PC-9 (cell line): ENCODE results near the gene IGFBP1. TPM values are rescaled to one million over a fixed set of nuclear protein-coding genes. Genes with fewer than 3 reads are reported as not detected.

Experiments used
- BruUV-seq: library from RNA; stranded (reverse); fragments of 400-500 nt; replicated peaks from 2 replicates; lab custom pipeline; 2021; lab: Mats Ljungman, UMichigan
- CTCF ChIA-PET: fragments of 300-600 bp; sonication (Branson Sonifier 250); formaldehyde crosslinking; loops from one replicate; lab custom pipeline; 2022; ENCODE audit warnings: antibody characterized with exemption; lab: Charles Lee
- POLR2A ChIA-PET: fragments of 300-600 bp; sonication (Branson Sonifier 250); formaldehyde crosslinking; loops from one replicate; lab custom pipeline; 2022; ENCODE audit warnings: antibody characterized with exemption; ENCODE audit not compliant: unreplicated experiment; lab: Charles Lee
- DNase-seq, 2 experiments: peaks; one replicate each; pipeline versions ENCODE4 v3.0.0 to v3.0.0-alpha.2; 2015 to 2022; ENCODE audit warnings: mixed read lengths in 1 of 2
- H2AFZ ChIP-seq: fragments of 200-600 bp; sonication (generic); 2 replicates; pipeline ENCODE4 v1.8.1; 2017; ENCODE audit warnings: antibody characterized with exemption
- H3F3A ChIP-seq: fragments of 200-600 bp; sonication (generic); 2 replicates; pipeline ENCODE4 v1.8.1; 2017; ENCODE audit warnings: antibody characterized with exemption, mild to moderate bottlenecking, low read depth; ENCODE audit not compliant: insufficient read depth
- H3K27ac ChIP-seq: fragments of 200-600 bp; sonication (generic); 2 replicates; pipeline ENCODE4 v1.6.1; 2016; ENCODE audit warnings: mixed run types
- H3K27me3 ChIP-seq: fragments of 200-600 bp; sonication (generic); 2 replicates; pipeline ENCODE4 v1.6.1; 2016; ENCODE audit warnings: low read depth, mixed run types; ENCODE audit not compliant: insufficient read depth
- H3K36me3 ChIP-seq: fragments of 200-600 bp; sonication (generic); 2 replicates; pipeline ENCODE4 v1.6.1; 2016; ENCODE audit warnings: low read depth, mixed run types
- H3K4me1 ChIP-seq: fragments of 200-600 bp; sonication (generic); replicated peaks from 2 replicates; pipeline ENCODE4 v1.6.1; 2016; ENCODE audit warnings: mixed run types; ENCODE audit not compliant: insufficient read depth
- H3K4me2 ChIP-seq: fragments of 200-600 bp; sonication (generic); 2 replicates; pipeline ENCODE4 v1.6.1; 2017; ENCODE audit warnings: mixed run types
- H3K4me3 ChIP-seq: fragments of 200-600 bp; sonication (generic); 2 replicates; pipeline ENCODE4 v1.6.1; 2016; ENCODE audit warnings: mixed run types
- H3K79me2 ChIP-seq: fragments of 200-600 bp; sonication (generic); 2 replicates; pipeline ENCODE4 v1.6.1; 2017; ENCODE audit warnings: low read depth, mixed run types
- H3K9me2 ChIP-seq: fragments of 200-600 bp; sonication (generic); 2 replicates; pipeline ENCODE4 v1.8.1; 2017; ENCODE audit warnings: mild to moderate bottlenecking; ENCODE audit not compliant: insufficient read depth
- H3K9me3 ChIP-seq: fragments of 200-600 bp; sonication (generic); 2 replicates; pipeline ENCODE4 v1.8.1; 2016; ENCODE audit warnings: low read depth; ENCODE audit not compliant: insufficient read depth
- H4K20me1 ChIP-seq: fragments of 200-600 bp; sonication (generic); 2 replicates; pipeline ENCODE4 v1.8.1; 2017; ENCODE audit not compliant: insufficient read depth
- CTCF ChIP-seq: fragments of 200-600 bp; sonication (generic); conservative IDR thresholded peaks from 2 replicates; pipeline ENCODE4 v1.6.1; 2017; ENCODE audit warnings: mixed run types, antibody characterized with exemption, mild to moderate bottlenecking, moderate library complexity
- EZH2 ChIP-seq: fragments of 200-600 bp; sonication (generic); IDR thresholded peaks from 2 replicates; pipeline ENCODE4 v1.8.0; 2017; ENCODE audit warnings: antibody characterized with exemption, low read depth
- intact Hi-C: fragments of 100-400 bp; cut with micrococcal nuclease; formaldehyde crosslinking; loops from one replicate; pipeline ENCODE4 v1.10.0; 2022; ENCODE audit not compliant: unreplicated experiment
- total RNA-seq: library from RNA; stranded (reverse); gene quantifications from 2 replicates; pipeline ENCODE4 v1.2.3, GENCODE V29; 2021

The IGFBP1 gene
- total RNA-seq, 1 experiment from 2014 or later, result 0.92 TPM

GRCh38 chr7:45898222-45898621, 9.9 kb downstream of the IGFBP1 start:
- Histone ChIP-seq H3K4me2 (no peak overlapping the region), H3K4me3 (no peak overlapping the region), H3K27ac (no peak overlapping the region), H3K9me3 (no peaks in the 10 kb centered on the region), H4K20me1 (no peaks in the 10 kb centered on the region), H3K79me2 (no peaks in the 10 kb centered on the region), H2AFZ (no peak overlapping the region), H3K27me3 (no peaks in the 10 kb centered on the region), H3K9me2 (no peaks in the 10 kb centered on the region), H3F3A (no peaks in the 10 kb centered on the region), H3K4me1 (no peaks in the 10 kb centered on the region), H3K36me3 (no peaks in the 10 kb centered on the region)
- TF ChIP-seq CTCF (no peak), EZH2 (no peak)
- ChIA-PET POLR2A (no interaction called here), CTCF (no interaction called here)
- DNase-seq, result no peak
- intact Hi-C loops, result no loop called here
- BruUV-seq, result no TSS peak

- H2AFZ ChIP-seq, result no peak overlapping the region
- H3K4me1 ChIP-seq, result no peaks in the 10 kb centered on the region
- H4K20me1 ChIP-seq, result no peaks in the 10 kb centered on the region
- no peaks in the 10 kb centered on the region for H3K9me2 ChIP-seq
- BruUV-seq, result no TSS peak
- no peaks in the 10 kb centered on the region for H3K36me3 ChIP-seq
- H3K79me2 ChIP-seq, result no peaks in the 10 kb centered on the region
- no peak overlapping the region for H3K4me2 ChIP-seq
- no peak overlapping the region for H3K27ac ChIP-seq
- H3K27me3 ChIP-seq, result no peaks in the 10 kb centered on the region
- no peak for DNase-seq
- ChIA-PET POLR2A (no interaction called here), CTCF (no interaction called here)
- intact Hi-C loops, result no loop called here
- H3K9me3 ChIP-seq, result no peaks in the 10 kb centered on the region
- H3F3A ChIP-seq, result no peaks in the 10 kb centered on the region; the same call in 1 of the 2 replicates
- no peak overlapping the region for H3K4me3 ChIP-seq
- no peak for TF ChIP-seq EZH2
- TF ChIP-seq CTCF, result no peak
Measured at GRCh38 chr7:45901566-45901965, 13.3 kb downstream of the IGFBP1 start.

- no TSS peak for BruUV-seq
Measured at GRCh38 chr7:45902820-45903219, 14.5 kb downstream of the IGFBP1 start.

More at GRCh38 chr7:45902820-45903219, 14.5 kb downstream of the IGFBP1 start:
- no peak overlapping the region for H3K4me3 ChIP-seq
- intact Hi-C loops, result no loop called here
- ChIA-PET POLR2A (no interaction called here), CTCF (no interaction called here)
- H3F3A ChIP-seq, result no peaks in the 10 kb centered on the region; the same call in 1 of the 2 replicates
- H3K27me3 ChIP-seq, result no peaks in the 10 kb centered on the region
- no peak overlapping the region for H3K27ac ChIP-seq
- no peaks in the 10 kb centered on the region for H3K4me1 ChIP-seq
- H3K9me3 ChIP-seq, result no peaks in the 10 kb centered on the region
- H3K79me2 ChIP-seq, result no peaks in the 10 kb centered on the region
- H4K20me1 ChIP-seq, result no peaks in the 10 kb centered on the region
- H3K36me3 ChIP-seq, result no peaks in the 10 kb centered on the region
- H3K9me2 ChIP-seq, result no peaks in the 10 kb centered on the region
- no peak overlapping the region for H2AFZ ChIP-seq
- no peak for DNase-seq
- H3K4me2 ChIP-seq, result no peak overlapping the region
- TF ChIP-seq EZH2, result no peak
- peak; percentile 33; the same call in 1 of the 2 replicates for TF ChIP-seq CTCF
